NT2/D1 (cell line): ENCODE measurements around the gene MFN1.
"Not testable (repeated sequence)": the region's sequence is repeated elsewhere in the genome, so short reads cannot be mapped to it uniquely, and the experiment has no call there.

Experiments used
- SUZ12 ChIP-seq: IDR thresholded peaks from 2 replicates; pipeline ENCODE4 v1.6.1; 2011; ENCODE audit not compliant: insufficient read length, insufficient read depth; ENCODE audit errors: extremely low read depth
- ZNF274 ChIP-seq: IDR thresholded peaks from 2 replicates; pipeline ENCODE4 v1.6.1; 2011; ENCODE audit warnings: mild to moderate bottlenecking, low read depth, low read length

DNA sequence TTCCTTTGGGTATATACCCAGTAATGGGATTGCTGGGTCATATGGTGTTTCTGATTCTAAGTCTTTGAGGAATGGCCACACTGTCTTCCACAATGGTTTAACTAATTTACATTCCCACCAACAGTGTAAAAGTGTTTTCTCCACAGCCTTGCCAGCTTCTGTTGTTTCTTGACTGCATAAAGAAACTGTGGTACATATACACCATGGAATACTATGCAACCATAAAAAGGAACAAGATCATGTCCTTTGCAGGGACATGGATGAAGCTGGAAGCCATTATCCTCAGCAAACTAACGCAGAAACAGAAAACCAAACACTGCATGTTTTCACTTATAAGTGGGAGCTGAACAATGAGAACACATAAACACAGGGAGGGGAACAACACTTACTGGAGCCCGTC is 40.1 kb upstream of the MFN1 start:
- TF ChIP-seq ZNF274, SUZ12: not testable (repeated sequence)
